Measurements from ENCODE around the gene NEMP2. TPM values are rescaled to one million over a fixed set of nuclear protein-coding genes. Genes with fewer than 3 reads are reported as not detected.
A peak's percentile ranks its signal among the peaks of the same experiment; 100 is the strongest.
"Not testable (repeated sequence)": the region's sequence is repeated elsewhere in the genome, so short reads cannot be mapped to it uniquely, and the experiment has no call there.

The NEMP2 gene
- total RNA-seq, 1 donor from 2014 or later, result 13.8 TPM

DNA sequence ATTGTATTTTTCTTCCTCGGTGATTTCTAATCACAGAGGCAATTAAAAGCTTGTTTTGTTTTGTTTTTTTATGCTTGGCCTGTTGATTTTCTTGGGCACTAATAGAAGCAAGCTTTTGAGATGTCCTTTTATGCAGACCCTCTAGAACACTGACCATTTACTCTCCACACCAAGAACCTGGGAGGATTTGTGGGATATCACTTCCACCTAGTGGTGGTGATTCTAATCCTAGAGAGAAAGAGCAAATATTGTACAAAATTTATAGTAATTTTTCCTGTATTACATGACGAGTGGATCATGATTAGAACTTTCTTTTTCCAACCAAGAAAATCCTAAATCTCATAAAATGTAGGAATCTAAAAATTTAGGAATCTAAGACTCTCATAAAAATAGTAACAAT lies 23.4 kb downstream of the NEMP2 start:
- Histone ChIP-seq H3K79me2 (ENCODE audit: low read depth) (no peaks in the 10 kb centered on the region), H3K36me3 (no peaks in the 10 kb centered on the region), H3K27me3 (no peaks in the 10 kb centered on the region), H3F3A (ENCODE audit: low read depth) (no peaks in the 10 kb centered on the region), H3K4me1 (no peaks in the 10 kb centered on the region), H3K4me2 (no peak overlapping the region), H3K9ac (no peak overlapping the region), H3K4me3 (no peak overlapping the region), H2AFZ (replicated peaks) (no peak overlapping the region), H3K9me3 (ENCODE audit: low read depth) (no peaks in the 10 kb centered on the region), H4K20me1 (ENCODE audit: low read depth) (no peaks in the 10 kb centered on the region), H3K27ac (no peak overlapping the region)
- Mint-ChIP-seq H3K4me3 (no peak overlapping the region), H3K27ac (no peak overlapping the region), H3K36me3 (no peaks in the 10 kb centered on the region), H3K9me3 (no peaks in the 10 kb centered on the region), H3K27me3 (ENCODE audit: insufficient read depth, low read depth) (peaks cover 1% of the 10 kb centered on the region), H3K4me1 (no peaks in the 10 kb centered on the region)
- DNase-seq (ENCODE audit: low spot score), result no peak
- TF ChIP-seq EZH2phosphoT487 (IDR thresholded peaks at IDR 0.05), result no peak
- TF ChIP-seq CTCF (IDR thresholded peaks at IDR 0.05), result peak; percentile 55

GRCh38 chr2:190509895-190510294 lies 24.6 kb downstream of the NEMP2 start:
- H3K4me1 Mint-ChIP-seq; H3K27me3 Mint-ChIP-seq (ENCODE audit: insufficient read depth, low read depth); H3K4me2 ChIP-seq; H4K20me1 ChIP-seq (ENCODE audit: low read depth); H3K4me3 Mint-ChIP-seq; H3K4me1 ChIP-seq; DNase-seq (ENCODE audit: low spot score); H3K27ac Mint-ChIP-seq; H3F3A ChIP-seq (ENCODE audit: low read depth); H3K9me3 ChIP-seq (ENCODE audit: low read depth); H2AFZ ChIP-seq (replicated peaks); H3K9me3 Mint-ChIP-seq; H3K27me3 ChIP-seq; H3K4me3 ChIP-seq; H3K9ac ChIP-seq; H3K79me2 ChIP-seq (ENCODE audit: low read depth); H3K36me3 ChIP-seq; H3K27ac ChIP-seq; H3K36me3 Mint-ChIP-seq: not testable (repeated sequence)

GRCh38 chr2:190507135-190507534 lies 27.4 kb downstream of the NEMP2 start:
- H3K27ac ChIP-seq, result no peak overlapping the region
- no peaks in the 10 kb centered on the region for H3K4me1 Mint-ChIP-seq
- no peak for DNase-seq (ENCODE audit: low spot score)
- no peaks in the 10 kb centered on the region for H3K9me3 Mint-ChIP-seq
- H3K4me2 ChIP-seq, result no peak overlapping the region
- peaks cover 2% of the 10 kb centered on the region for H3K27me3 Mint-ChIP-seq (ENCODE audit: insufficient read depth, low read depth)
- H2AFZ ChIP-seq (replicated peaks), result no peak overlapping the region
- no peaks in the 10 kb centered on the region for H3K4me1 ChIP-seq
- H3K9ac ChIP-seq, result no peak overlapping the region
- no peaks in the 10 kb centered on the region for H4K20me1 ChIP-seq (ENCODE audit: low read depth)
- TF ChIP-seq CTCF (IDR thresholded peaks at IDR 0.05) (no peak), EZH2 (IDR thresholded peaks at IDR 0.05) (no peak), EZH2phosphoT487 (IDR thresholded peaks at IDR 0.05) (no peak)
- no peaks in the 10 kb centered on the region for H3K9me3 ChIP-seq (ENCODE audit: low read depth)
- H3K27ac Mint-ChIP-seq, result no peak overlapping the region
- H3K4me3 Mint-ChIP-seq, result no peak overlapping the region
- H3K79me2 ChIP-seq (ENCODE audit: low read depth), result no peaks in the 10 kb centered on the region
- no peaks in the 10 kb centered on the region for H3K36me3 ChIP-seq
- no peaks in the 10 kb centered on the region for H3F3A ChIP-seq (ENCODE audit: low read depth)
- H3K4me3 ChIP-seq, result no peak overlapping the region
- H3K27me3 ChIP-seq, result no peaks in the 10 kb centered on the region
- H3K36me3 Mint-ChIP-seq, result no peaks in the 10 kb centered on the region

GRCh38 chr2:190506666-190507065 lies 27.9 kb downstream of the NEMP2 start:
- H3K9ac ChIP-seq, result no peak overlapping the region
- H3K4me1 Mint-ChIP-seq, result no peaks in the 10 kb centered on the region
- H3F3A ChIP-seq (ENCODE audit: low read depth), result no peaks in the 10 kb centered on the region

More at GRCh38 chr2:190506666-190507065, 27.9 kb downstream of the NEMP2 start:
- Histone ChIP-seq H3K79me2 (ENCODE audit: low read depth) (no peaks in the 10 kb centered on the region), H3K27ac (no peak overlapping the region), H4K20me1 (ENCODE audit: low read depth) (no peaks in the 10 kb centered on the region), H3K4me2 (no peak overlapping the region), H3K36me3 (no peaks in the 10 kb centered on the region), H3K27me3 (no peaks in the 10 kb centered on the region), H3K4me3 (no peak overlapping the region), H3K9me3 (ENCODE audit: low read depth) (no peaks in the 10 kb centered on the region), H2AFZ (replicated peaks) (no peak overlapping the region), H3K4me1 (no peaks in the 10 kb centered on the region)
- Mint-ChIP-seq H3K27me3 (ENCODE audit: insufficient read depth, low read depth) (peaks cover 2% of the 10 kb centered on the region), H3K9me3 (no peaks in the 10 kb centered on the region), H3K27ac (no peak overlapping the region), H3K4me3 (no peak overlapping the region), H3K36me3 (no peaks in the 10 kb centered on the region)
- TF ChIP-seq EZH2phosphoT487 (IDR thresholded peaks at IDR 0.05) (no peak), EZH2 (IDR thresholded peaks at IDR 0.05) (no peak), CTCF (IDR thresholded peaks at IDR 0.05) (no peak)
- DNase-seq (ENCODE audit: low spot score), result no peak
